DOHH2 (cell line): ENCODE data around the gene BAIAP2L1.

Experiments
- H3F3A ChIP-seq: fragments of 200-600 bp; sonication (generic), shearing (Covaris generic); 2 replicates; pipeline ENCODE4 v1.6.0; 2016; ENCODE audit warnings: antibody characterized with exemption, mild to moderate bottlenecking; ENCODE audit not compliant: control insufficient read depth, insufficient read depth
- H3K27ac ChIP-seq: fragments of 200-600 bp; sonication (generic); 2 replicates; pipeline ENCODE4 v1.5.1; 2014; ENCODE audit warnings: low read depth, mild to moderate bottlenecking, low read length, moderate library complexity
- H3K27me3 ChIP-seq: fragments of 200-600 bp; sonication (generic); 2 replicates; pipeline ENCODE4 v1.6.1; 2014; ENCODE audit warnings: mild to moderate bottlenecking, low read length, mixed read lengths; ENCODE audit not compliant: control insufficient read depth
- H3K36me3 ChIP-seq: fragments of 200-600 bp; sonication (generic); 2 replicates; pipeline ENCODE4 v1.6.1; 2014; ENCODE audit warnings: mild to moderate bottlenecking, low read length, moderate library complexity, mixed read lengths; ENCODE audit not compliant: control insufficient read depth
- H3K4me1 ChIP-seq: fragments of 200-600 bp; sonication (generic); 2 replicates; pipeline ENCODE4 v1.6.1; 2014; ENCODE audit warnings: mild to moderate bottlenecking, low read length, mixed read lengths; ENCODE audit not compliant: control insufficient read depth
- H3K4me2 ChIP-seq: fragments of 200-600 bp; sonication (generic); 2 replicates; pipeline ENCODE4 v1.6.0; 2014; ENCODE audit warnings: mild to moderate bottlenecking, low read length, moderate library complexity
- H3K4me3 ChIP-seq: fragments of 200-600 bp; sonication (generic); 2 replicates; pipeline ENCODE4 v1.5.1; 2014; ENCODE audit warnings: mild to moderate bottlenecking, low read length, mixed read lengths
- H3K79me2 ChIP-seq: fragments of 200-600 bp; sonication (generic); 2 replicates; pipeline ENCODE4 v1.6.1; 2014; ENCODE audit warnings: mild to moderate bottlenecking, low read length, mixed read lengths; ENCODE audit not compliant: control insufficient read depth
- H3K9me2 ChIP-seq: fragments of 200-600 bp; sonication (generic); replicated peaks from 2 replicates; pipeline ENCODE4 v1.6.1; 2014; ENCODE audit warnings: mild to moderate bottlenecking, low read length, mixed read lengths; ENCODE audit not compliant: control insufficient read depth
- H3K9me3 ChIP-seq: fragments of 200-600 bp; sonication (generic); 2 replicates; pipeline ENCODE4 v1.6.1; 2014; ENCODE audit warnings: antibody characterized with exemption, low read length, mixed read lengths; ENCODE audit not compliant: control insufficient read depth, insufficient read depth
- H4K20me1 ChIP-seq: fragments of 200-600 bp; sonication (generic); 2 replicates; pipeline ENCODE4 v1.6.0; 2014; ENCODE audit warnings: low read depth, mild to moderate bottlenecking, antibody characterized with exemption, low read length, moderate library complexity; ENCODE audit not compliant: control insufficient read depth, insufficient read depth
- CTCF ChIP-seq: fragments of 200-600 bp; sonication (generic); IDR thresholded peaks from one replicate; pipeline ENCODE4 v1.5.1; 2014; ENCODE audit warnings: antibody characterized with exemption, mild to moderate bottlenecking, low read depth, low read length; ENCODE audit not compliant: poor library complexity, severe bottlenecking
- EZH2phosphoT487 ChIP-seq: fragments of 200-600 bp; sonication (generic); IDR thresholded peaks from 2 replicates; pipeline ENCODE4 v1.6.1; 2017; ENCODE audit warnings: borderline replicate concordance, mild to moderate bottlenecking, antibody characterized with exemption, low read length, moderate library complexity, mixed read lengths

Gene BAIAP2L1

GRCh38 chr7:98362517-98362916, 38.4 kb downstream of the BAIAP2L1 start:
- Histone ChIP-seq H3K4me2 (no peak overlapping the region), H3K9me3 (no peaks in the 10 kb centered on the region), H3K36me3 (no peaks in the 10 kb centered on the region), H3K9me2 (no peaks in the 10 kb centered on the region), H3K27me3 (no peaks in the 10 kb centered on the region), H3F3A (peaks cover 7% of the 10 kb centered on the region), H3K4me3 (no peak overlapping the region), H3K79me2 (no peaks in the 10 kb centered on the region), H4K20me1 (no peaks in the 10 kb centered on the region), H3K27ac (no peak overlapping the region), H3K4me1 (no peaks in the 10 kb centered on the region)
- no peak for TF ChIP-seq EZH2phosphoT487
- TF ChIP-seq CTCF: no peak

- Histone ChIP-seq H3K4me1 (no peaks in the 10 kb centered on the region), H3F3A (peaks cover 7% of the 10 kb centered on the region), H3K27ac (no peak overlapping the region), H3K9me2 (no peaks in the 10 kb centered on the region), H3K79me2 (no peaks in the 10 kb centered on the region), H3K36me3 (no peaks in the 10 kb centered on the region), H3K4me2 (no peak overlapping the region), H3K9me3 (no peaks in the 10 kb centered on the region), H3K27me3 (no peaks in the 10 kb centered on the region), H4K20me1 (no peaks in the 10 kb centered on the region), H3K4me3 (no peak overlapping the region)
- no peak for TF ChIP-seq CTCF
- no peak for TF ChIP-seq EZH2phosphoT487
Measured at GRCh38 chr7:98360221-98361130, 40.4 kb downstream of the BAIAP2L1 start.

GRCh38 chr7:98359395-98359794, 41.5 kb downstream of the BAIAP2L1 start:
- no peaks in the 10 kb centered on the region for H3K4me1 ChIP-seq
- no peak for TF ChIP-seq EZH2phosphoT487
- no peak for TF ChIP-seq CTCF
- H3K9me2 ChIP-seq: no peaks in the 10 kb centered on the region
- no peak overlapping the region for H3K4me3 ChIP-seq
- H3F3A ChIP-seq: peaks cover 7% of the 10 kb centered on the region
- no peaks in the 10 kb centered on the region for H4K20me1 ChIP-seq
- H3K4me2 ChIP-seq: no peak overlapping the region
- no peaks in the 10 kb centered on the region for H3K36me3 ChIP-seq
- H3K27ac ChIP-seq: no peak overlapping the region
- no peaks in the 10 kb centered on the region for H3K79me2 ChIP-seq
- no peaks in the 10 kb centered on the region for H3K27me3 ChIP-seq
- H3K9me3 ChIP-seq: no peaks in the 10 kb centered on the region
